ENCODE data around the gene UBE2M.

The UBE2M gene

GRCh38 chr19:58563823-58564222 lies 5.4 kb upstream of the UBE2M start:
- peaks cover 4% of the 10 kb centered on the region; the same call in 1 of the 2 replicates for H3K27me3 ChIP-seq
- TF ChIP-seq CTCF (IDR thresholded peaks at IDR 0.05; ENCODE audit: low read depth, low read length): no peak
- H3K4me3 ChIP-seq (ENCODE audit: low read depth, low read length): no peak overlapping the region; the same call in 1 of the 2 replicates
- DNase-seq: no peak
- H3K4me1 ChIP-seq: peaks cover 9% of the 10 kb centered on the region
- H3K9me3 ChIP-seq: no peaks in the 10 kb centered on the region
- H3K36me3 ChIP-seq: peaks cover 2% of the 10 kb centered on the region; the same call in 1 of the 2 replicates

- Histone ChIP-seq H3K4me3 (ENCODE audit: low read depth, low read length) (peak overlapping the region; percentile 34), H3K9me3 (no peaks in the 10 kb centered on the region), H3K27me3 (peaks cover 4% of the 10 kb centered on the region; the same call in 1 of the 2 replicates), H3K36me3 (peaks cover 2% of the 10 kb centered on the region; the same call in 1 of the 2 replicates), H3K4me1 (peaks cover 9% of the 10 kb centered on the region)
- DNase-seq: peak; percentile 66
- TF ChIP-seq CTCF (IDR thresholded peaks at IDR 0.05; ENCODE audit: low read depth, low read length): no peak
These were observed 4.7 kb upstream of the UBE2M start for GRCh38 chr19:58563034-58563573.

GRCh38 chr19:58562122-58563033 lies 4.0 kb upstream of the UBE2M start:
- H3K27me3 ChIP-seq: peaks cover 4% of the 10 kb centered on the region; the same call in 1 of the 2 replicates
- peak; percentile 51 for DNase-seq
- no peaks in the 10 kb centered on the region for H3K9me3 ChIP-seq
- H3K4me3 ChIP-seq (ENCODE audit: low read depth, low read length): peak overlapping the region; percentile 34
- no peak for TF ChIP-seq CTCF (IDR thresholded peaks at IDR 0.05; ENCODE audit: low read depth, low read length)
- H3K36me3 ChIP-seq: peaks cover 2% of the 10 kb centered on the region; the same call in 1 of the 2 replicates
- H3K4me1 ChIP-seq: peaks cover 9% of the 10 kb centered on the region

- no peak for DNase-seq
- H3K36me3 ChIP-seq: peaks cover 8% of the 10 kb centered on the region
- TF ChIP-seq CTCF (IDR thresholded peaks at IDR 0.05; ENCODE audit: low read depth, low read length): no peak
- H3K4me3 ChIP-seq (ENCODE audit: low read depth, low read length): no peak overlapping the region
- H3K9me3 ChIP-seq: no peaks in the 10 kb centered on the region
- H3K4me1 ChIP-seq: peaks cover 9% of the 10 kb centered on the region
- H3K27me3 ChIP-seq: peaks cover 4% of the 10 kb centered on the region; the same call in 1 of the 2 replicates
These were observed 3.1 kb upstream of the UBE2M start for GRCh38 chr19:58561373-58562121.

- Histone ChIP-seq H3K36me3 (peaks cover 14% of the 10 kb centered on the region), H3K27me3 (peaks cover 4% of the 10 kb centered on the region; the same call in 1 of the 2 replicates), H3K4me1 (peaks cover 9% of the 10 kb centered on the region), H3K4me3 (ENCODE audit: low read depth, low read length) (no peak overlapping the region), H3K9me3 (no peaks in the 10 kb centered on the region)
- no peak for TF ChIP-seq CTCF (IDR thresholded peaks at IDR 0.05; ENCODE audit: low read depth, low read length)
- DNase-seq: no peak
These were observed 2.5 kb upstream of the UBE2M start for GRCh38 chr19:58560921-58561320.
